ENCODE data around the gene RBM33. TPM values are rescaled to one million over a fixed set of nuclear protein-coding genes. Genes with fewer than 3 reads are reported as not detected.

Gene RBM33
- total RNA-seq, 1 experiment from 2014 or later: 81.8 TPM

DNA sequence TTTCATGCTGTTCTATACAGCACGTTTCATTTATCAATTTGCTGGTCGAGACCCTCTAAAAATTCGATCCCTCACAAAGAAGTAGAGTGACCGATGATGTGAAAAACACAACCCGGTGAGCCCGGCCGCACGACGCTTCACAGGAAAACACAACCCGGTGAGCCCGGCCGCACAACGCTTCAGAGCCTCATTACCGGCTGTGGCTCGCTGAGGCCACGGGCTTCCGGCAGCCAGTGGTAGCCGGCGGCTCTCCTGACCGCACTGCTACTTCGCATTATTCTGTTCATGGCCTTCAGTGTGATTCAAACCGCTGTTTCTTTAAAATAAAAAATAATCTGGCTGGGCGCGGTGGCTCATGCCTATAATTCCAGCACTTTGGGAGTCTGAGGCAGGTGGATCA is 42.3 kb upstream of the RBM33 start (continued):
- no peak for TF ChIP-seq STAT6 (CRISPR knock-in tag; conservative IDR thresholded peaks at IDR 0.05; ENCODE audit: low read depth)
- TF ChIP-seq ZNF138 (CRISPR knock-in tag; conservative IDR thresholded peaks at IDR 0.05): no peak
- TF ChIP-seq MYBL2 (CRISPR knock-in tag; IDR thresholded peaks at IDR 0.05): no peak
- TF ChIP-seq, protein P1, sequence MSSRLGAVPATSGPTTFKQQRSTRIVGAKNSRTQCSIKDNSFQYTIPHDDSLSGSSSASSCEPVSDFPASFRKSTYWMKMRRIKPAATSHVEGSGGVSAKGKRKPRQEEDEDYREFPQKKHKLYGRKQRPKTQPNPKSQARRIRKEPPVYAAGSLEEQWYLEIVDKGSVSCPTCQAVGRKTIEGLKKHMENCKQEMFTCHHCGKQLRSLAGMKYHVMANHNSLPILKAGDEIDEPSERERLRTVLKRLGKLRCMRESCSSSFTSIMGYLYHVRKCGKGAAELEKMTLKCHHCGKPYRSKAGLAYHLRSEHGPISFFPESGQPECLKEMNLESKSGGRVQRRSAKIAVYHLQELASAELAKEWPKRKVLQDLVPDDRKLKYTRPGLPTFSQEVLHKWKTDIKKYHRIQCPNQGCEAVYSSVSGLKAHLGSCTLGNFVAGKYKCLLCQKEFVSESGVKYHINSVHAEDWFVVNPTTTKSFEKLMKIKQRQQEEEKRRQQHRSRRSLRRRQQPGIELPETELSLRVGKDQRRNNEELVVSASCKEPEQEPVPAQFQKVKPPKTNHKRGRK (CRISPR knock-in tag; IDR thresholded peaks at IDR 0.05; ENCODE audit: borderline replicate concordance): no peak
- TF ChIP-seq IRF2 (CRISPR knock-in tag; IDR thresholded peaks at IDR 0.05; ENCODE audit: borderline replicate concordance, low read depth): no peak
- TF ChIP-seq SP1 (CRISPR knock-in tag; conservative IDR thresholded peaks at IDR 0.05): no peak
- TF ChIP-seq PREB (CRISPR knock-in tag; IDR thresholded peaks at IDR 0.05; ENCODE audit: borderline replicate concordance): no peak
- TF ChIP-seq AFF4 (CRISPR knock-in tag; IDR thresholded peaks at IDR 0.05; ENCODE audit: borderline replicate concordance): no peak
- no peak for TF ChIP-seq CTCF (IDR thresholded peaks at IDR 0.05)
- TF ChIP-seq HMGA2 (CRISPR knock-in tag; IDR thresholded peaks at IDR 0.05): no peak
- no peak for TF ChIP-seq ATF2 (CRISPR knock-in tag; IDR thresholded peaks at IDR 0.05; ENCODE audit: borderline replicate concordance, low read depth)
- TF ChIP-seq, protein P2, sequence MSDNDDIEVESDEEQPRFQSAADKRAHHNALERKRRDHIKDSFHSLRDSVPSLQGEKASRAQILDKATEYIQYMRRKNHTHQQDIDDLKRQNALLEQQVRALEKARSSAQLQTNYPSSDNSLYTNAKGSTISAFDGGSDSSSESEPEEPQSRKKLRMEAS (CRISPR knock-in tag; IDR thresholded peaks at IDR 0.05): no peak

- POLR2A ChIA-PET: no interaction called here
- TF ChIP-seq FOXJ3 (CRISPR knock-in tag; IDR thresholded peaks at IDR 0.05; ENCODE audit: borderline replicate concordance) (no peak), EMX1 (CRISPR knock-in tag; IDR thresholded peaks at IDR 0.05) (no peak), SMAD3 (CRISPR knock-in tag; IDR thresholded peaks at IDR 0.05; ENCODE audit: borderline replicate concordance) (no peak), JUN (CRISPR knock-in tag; IDR thresholded peaks at IDR 0.05) (no peak), TP53 (CRISPR knock-in tag; IDR thresholded peaks at IDR 0.05) (no peak), GABPB1 (CRISPR knock-in tag; IDR thresholded peaks at IDR 0.05) (no peak), ZNF671 (CRISPR knock-in tag; IDR thresholded peaks at IDR 0.05) (no peak)
- TF ChIP-seq, protein P3, sequence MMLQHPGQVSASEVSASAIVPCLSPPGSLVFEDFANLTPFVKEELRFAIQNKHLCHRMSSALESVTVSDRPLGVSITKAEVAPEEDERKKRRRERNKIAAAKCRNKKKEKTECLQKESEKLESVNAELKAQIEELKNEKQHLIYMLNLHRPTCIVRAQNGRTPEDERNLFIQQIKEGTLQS (CRISPR knock-in tag; conservative IDR thresholded peaks at IDR 0.05): no peak
- TF ChIP-seq, protein P4, sequence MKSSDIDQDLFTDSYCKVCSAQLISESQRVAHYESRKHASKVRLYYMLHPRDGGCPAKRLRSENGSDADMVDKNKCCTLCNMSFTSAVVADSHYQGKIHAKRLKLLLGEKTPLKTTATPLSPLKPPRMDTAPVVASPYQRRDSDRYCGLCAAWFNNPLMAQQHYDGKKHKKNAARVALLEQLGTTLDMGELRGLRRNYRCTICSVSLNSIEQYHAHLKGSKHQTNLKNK (CRISPR knock-in tag; IDR thresholded peaks at IDR 0.05): no peak
Observed at GRCh38 chr7:155602750-155603149, 41.7 kb upstream of the RBM33 start.

More at GRCh38 chr7:155602750-155603149, 41.7 kb upstream of the RBM33 start:
- ATAC-seq (no peak), DNase-seq (ENCODE audit: low spot score) (no peak)
- peaks cover 6% of the 10 kb centered on the region for H3K9me3 Mint-ChIP-seq
- no peak overlapping the region for H3K4me3 Mint-ChIP-seq
- CTCF ChIA-PET: no interaction called here
- H3K27me3 Mint-ChIP-seq (ENCODE audit: low read depth): no peaks in the 10 kb centered on the region
- peaks cover 16% of the 10 kb centered on the region for H3K4me1 Mint-ChIP-seq
- 0 out of 2 replicates have a peak, but pooled peaks cover 3% of the 10 kb centered on the region for H3K36me3 Mint-ChIP-seq
- H3K27ac Mint-ChIP-seq: no peak overlapping the region

Data from WTC11 (cell line).